ENCODE measurements around the gene VCAN.

- no peak for TF ChIP-seq CTCF (IDR thresholded peaks at IDR 0.05)
- no peak for TF ChIP-seq POLR2A (IDR thresholded peaks at IDR 0.05)
These were observed 23.1 kb downstream of the VCAN start for GRCh38 chr5:83494666-83495065.

All from heart left ventricle (tissue), 13 donors.